SU-DHL-6 (cell line): ENCODE data around the gene SIRPA.

ENCODE experiments used
- EZH2phosphoT487 ChIP-seq: fragments of 200-600 bp; sonication (generic), shearing (Covaris generic); conservative IDR thresholded peaks from 2 replicates; pipeline ENCODE4 v1.6.1; 2018; ENCODE audit warnings: mild to moderate bottlenecking, antibody characterized with exemption, low read length, moderate library complexity, mixed read lengths
- TF ChIP-seq, protein P1 (sequence below): fragments of 200-600 bp; sonication (generic); IDR thresholded peaks from one replicate; pipeline ENCODE4 v1.5.1; 2017; ENCODE audit warnings: antibody characterized with exemption, mild to moderate bottlenecking, low read length, moderate library complexity; ENCODE audit not compliant: insufficient read depth, poor library complexity, severe bottlenecking

DNA sequence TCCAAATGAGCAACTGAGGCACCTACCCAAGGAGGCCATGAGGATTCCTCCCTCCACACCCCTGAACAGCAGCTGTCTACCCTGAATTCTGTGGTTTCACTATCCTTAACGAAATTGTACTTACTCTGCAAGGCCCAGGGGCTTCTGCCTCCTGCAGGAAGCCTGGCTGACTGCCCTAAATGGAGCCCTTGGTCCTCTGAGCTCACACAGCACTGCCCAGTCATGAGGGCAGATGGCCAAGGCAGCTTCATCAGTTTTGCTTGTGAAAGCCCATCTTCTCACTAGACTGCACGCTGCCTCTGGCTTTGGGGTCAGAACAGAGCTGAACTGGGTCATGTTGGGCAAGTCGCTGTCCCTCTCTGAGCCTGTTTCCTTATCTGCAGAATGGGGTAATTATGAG, 26.4 kb upstream of the SIRPA start:
- TF ChIP-seq, protein P1, sequence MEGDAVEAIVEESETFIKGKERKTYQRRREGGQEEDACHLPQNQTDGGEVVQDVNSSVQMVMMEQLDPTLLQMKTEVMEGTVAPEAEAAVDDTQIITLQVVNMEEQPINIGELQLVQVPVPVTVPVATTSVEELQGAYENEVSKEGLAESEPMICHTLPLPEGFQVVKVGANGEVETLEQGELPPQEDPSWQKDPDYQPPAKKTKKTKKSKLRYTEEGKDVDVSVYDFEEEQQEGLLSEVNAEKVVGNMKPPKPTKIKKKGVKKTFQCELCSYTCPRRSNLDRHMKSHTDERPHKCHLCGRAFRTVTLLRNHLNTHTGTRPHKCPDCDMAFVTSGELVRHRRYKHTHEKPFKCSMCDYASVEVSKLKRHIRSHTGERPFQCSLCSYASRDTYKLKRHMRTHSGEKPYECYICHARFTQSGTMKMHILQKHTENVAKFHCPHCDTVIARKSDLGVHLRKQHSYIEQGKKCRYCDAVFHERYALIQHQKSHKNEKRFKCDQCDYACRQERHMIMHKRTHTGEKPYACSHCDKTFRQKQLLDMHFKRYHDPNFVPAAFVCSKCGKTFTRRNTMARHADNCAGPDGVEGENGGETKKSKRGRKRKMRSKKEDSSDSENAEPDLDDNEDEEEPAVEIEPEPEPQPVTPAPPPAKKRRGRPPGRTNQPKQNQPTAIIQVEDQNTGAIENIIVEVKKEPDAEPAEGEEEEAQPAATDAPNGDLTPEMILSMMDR, result no peak
- no peak for TF ChIP-seq EZH2phosphoT487
